Mesothelial cell of epicardium (in vitro differentiated cells): ENCODE results near the gene C10orf71. TPM values are rescaled to one million over a fixed set of nuclear protein-coding genes. Genes with fewer than 3 reads are reported as not detected.

Experiments
- DNase-seq, 2 experiments: peaks; one replicate each; pipeline ENCODE4 v3.0.0; 2021; ENCODE audit warnings: low spot score in 2 of 2; ENCODE audit not compliant: unreplicated experiment in 2 of 2
- H3K27ac Mint-ChIP-seq: 2 replicates; pipeline ENCODE4 v1.8.0; 2021; ENCODE audit warnings: mixed read lengths
- H3K27me3 Mint-ChIP-seq: 2 replicates; pipeline ENCODE4 v1.8.0; 2021; ENCODE audit warnings: low read depth, mixed read lengths
- H3K36me3 Mint-ChIP-seq: 2 replicates; pipeline ENCODE4 v1.8.0; 2021; ENCODE audit warnings: mixed read lengths
- H3K4me1 Mint-ChIP-seq: 2 replicates; pipeline ENCODE4 v1.8.0; 2021; ENCODE audit warnings: mixed read lengths
- H3K4me3 Mint-ChIP-seq: 2 replicates; pipeline ENCODE4 v1.8.0; 2021; ENCODE audit warnings: mild to moderate bottlenecking, moderate library complexity, mixed read lengths
- H3K9me3 Mint-ChIP-seq: 2 replicates; pipeline ENCODE4 v1.8.0; 2021; ENCODE audit warnings: mixed read lengths
- total RNA-seq: library from RNA; stranded (reverse); gene quantifications from 3 replicates; pipeline ENCODE4 v1.2.1, GENCODE V29; 2021
- TF ChIP-seq, protein P1 (sequence below): fragments of 200-600 bp; sonication (generic); IDR thresholded peaks from one replicate; pipeline ENCODE4 v1.5.0; 2021; ENCODE audit warnings: antibody characterized with exemption; ENCODE audit not compliant: unreplicated experiment

The C10orf71 gene
- total RNA-seq, 1 donor from 2014 or later: not detected

DNA sequence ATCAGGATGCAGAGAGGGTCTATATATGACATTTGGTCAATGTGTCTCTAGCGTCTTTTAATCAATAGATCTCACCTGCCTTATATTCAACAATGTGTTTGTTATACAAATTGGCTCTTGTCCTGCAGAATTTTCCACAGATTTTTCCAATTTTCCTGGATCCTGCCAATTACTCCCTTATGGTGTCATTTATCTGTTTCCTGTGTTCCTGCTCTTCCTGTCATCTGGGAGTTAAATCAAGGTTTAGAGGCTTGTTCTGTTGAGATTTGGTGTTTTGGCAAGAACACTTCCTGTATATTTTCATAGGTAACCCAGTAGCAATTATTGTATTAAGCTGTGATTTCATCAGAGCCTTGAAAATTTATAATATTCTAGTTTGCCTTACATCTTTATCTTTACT lies 8.8 kb upstream of the C10orf71 start:
- TF ChIP-seq, protein P1, sequence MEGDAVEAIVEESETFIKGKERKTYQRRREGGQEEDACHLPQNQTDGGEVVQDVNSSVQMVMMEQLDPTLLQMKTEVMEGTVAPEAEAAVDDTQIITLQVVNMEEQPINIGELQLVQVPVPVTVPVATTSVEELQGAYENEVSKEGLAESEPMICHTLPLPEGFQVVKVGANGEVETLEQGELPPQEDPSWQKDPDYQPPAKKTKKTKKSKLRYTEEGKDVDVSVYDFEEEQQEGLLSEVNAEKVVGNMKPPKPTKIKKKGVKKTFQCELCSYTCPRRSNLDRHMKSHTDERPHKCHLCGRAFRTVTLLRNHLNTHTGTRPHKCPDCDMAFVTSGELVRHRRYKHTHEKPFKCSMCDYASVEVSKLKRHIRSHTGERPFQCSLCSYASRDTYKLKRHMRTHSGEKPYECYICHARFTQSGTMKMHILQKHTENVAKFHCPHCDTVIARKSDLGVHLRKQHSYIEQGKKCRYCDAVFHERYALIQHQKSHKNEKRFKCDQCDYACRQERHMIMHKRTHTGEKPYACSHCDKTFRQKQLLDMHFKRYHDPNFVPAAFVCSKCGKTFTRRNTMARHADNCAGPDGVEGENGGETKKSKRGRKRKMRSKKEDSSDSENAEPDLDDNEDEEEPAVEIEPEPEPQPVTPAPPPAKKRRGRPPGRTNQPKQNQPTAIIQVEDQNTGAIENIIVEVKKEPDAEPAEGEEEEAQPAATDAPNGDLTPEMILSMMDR: no peak
- peaks cover 21% of the 10 kb centered on the region for H3K27me3 Mint-ChIP-seq
- no peaks in the 10 kb centered on the region for H3K36me3 Mint-ChIP-seq
- no peak overlapping the region for H3K27ac Mint-ChIP-seq
- no peak overlapping the region for H3K4me3 Mint-ChIP-seq
- DNase-seq: no peak
- no peaks in the 10 kb centered on the region for H3K4me1 Mint-ChIP-seq
- H3K9me3 Mint-ChIP-seq: peaks cover 2% of the 10 kb centered on the region

DNA sequence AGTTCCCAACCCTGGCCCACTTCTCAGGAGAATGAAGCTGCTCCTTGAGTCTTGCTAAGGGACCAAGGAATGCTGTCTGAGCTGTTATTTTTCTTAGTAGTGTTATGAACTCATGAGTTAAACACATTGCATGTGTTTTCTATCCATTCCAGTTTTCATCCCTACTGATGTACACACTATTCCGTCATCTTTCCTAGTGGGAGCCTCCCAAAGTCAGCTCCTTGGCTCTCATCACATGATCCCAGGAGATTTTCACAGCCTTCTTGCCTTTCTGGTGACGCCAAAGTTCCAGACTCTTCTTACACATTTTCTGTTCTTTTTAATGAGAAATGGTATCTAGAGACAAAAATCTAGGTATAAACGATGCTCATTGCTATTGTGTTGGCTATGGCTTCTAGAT lies 8.4 kb upstream of the C10orf71 start:
- DNase-seq: no peak
- Mint-ChIP-seq H3K27me3 (peaks cover 21% of the 10 kb centered on the region), H3K27ac (no peak overlapping the region), H3K36me3 (no peaks in the 10 kb centered on the region), H3K9me3 (no peaks in the 10 kb centered on the region), H3K4me3 (no peak overlapping the region), H3K4me1 (no peaks in the 10 kb centered on the region)
- TF ChIP-seq, protein P1: no peak

DNA sequence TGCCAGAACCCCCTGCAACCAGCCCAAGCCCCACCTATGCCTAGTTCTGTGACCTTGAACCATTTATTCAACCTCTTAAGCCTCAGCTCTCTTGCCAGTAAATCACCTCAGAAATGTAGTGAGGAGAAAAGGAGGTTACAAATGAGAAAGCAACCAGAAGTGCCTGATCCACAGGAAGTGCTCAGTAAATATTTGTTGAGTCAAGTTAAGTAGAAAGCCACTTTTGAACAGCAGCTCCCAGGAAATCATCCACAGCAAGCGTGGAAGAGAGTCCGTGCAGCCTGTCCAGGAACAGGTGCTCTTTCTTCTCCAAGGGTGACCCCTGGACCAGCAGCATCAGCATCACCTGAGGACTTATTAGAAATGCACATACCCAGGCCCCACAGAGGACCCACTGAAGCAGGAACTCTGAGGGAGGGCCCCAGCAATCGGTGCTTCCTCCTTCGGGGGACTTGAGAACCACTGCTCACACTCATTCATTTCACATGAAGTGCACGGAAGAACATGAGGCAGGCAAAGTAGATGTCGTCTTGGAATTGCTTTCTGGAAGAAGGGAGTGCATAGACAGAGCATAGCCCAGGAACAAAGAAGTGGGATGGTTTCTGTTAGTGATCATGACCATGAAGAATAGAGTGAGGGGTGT lies 6.3 kb upstream of the C10orf71 start:
- no peaks in the 10 kb centered on the region for H3K4me1 Mint-ChIP-seq
- no peak for DNase-seq
- H3K27ac Mint-ChIP-seq: no peak overlapping the region
- TF ChIP-seq, protein P1: no peak
- H3K4me3 Mint-ChIP-seq: no peak overlapping the region
- H3K9me3 Mint-ChIP-seq: no peaks in the 10 kb centered on the region
- H3K27me3 Mint-ChIP-seq: peaks cover 29% of the 10 kb centered on the region
- no peaks in the 10 kb centered on the region for H3K36me3 Mint-ChIP-seq

DNA sequence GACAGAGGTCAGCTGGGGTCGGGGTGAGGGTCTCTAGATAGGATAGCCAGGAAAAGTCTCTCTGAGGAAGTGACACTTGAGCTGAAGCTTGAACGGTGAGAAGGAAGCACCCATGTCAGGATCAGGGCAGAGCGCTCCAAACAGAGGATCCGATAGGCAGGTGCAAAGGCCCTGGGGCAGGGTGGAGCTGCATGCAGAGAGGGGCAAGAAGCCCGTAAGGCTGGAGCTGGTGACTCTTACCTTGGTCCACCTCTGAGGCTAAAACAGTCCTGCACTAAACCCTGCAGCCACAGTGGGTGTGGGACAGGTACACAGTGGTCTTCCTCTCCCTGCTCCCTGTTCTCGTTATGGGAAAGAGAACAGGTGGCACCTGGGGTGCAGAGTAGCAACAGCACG lies 5.8 kb upstream of the C10orf71 start:
- H3K36me3 Mint-ChIP-seq: no peaks in the 10 kb centered on the region
- no peak overlapping the region for H3K27ac Mint-ChIP-seq
- no peaks in the 10 kb centered on the region for H3K4me1 Mint-ChIP-seq
- DNase-seq: no peak
- no peak overlapping the region for H3K4me3 Mint-ChIP-seq
- H3K27me3 Mint-ChIP-seq: peaks cover 34% of the 10 kb centered on the region
- H3K9me3 Mint-ChIP-seq: no peaks in the 10 kb centered on the region
- TF ChIP-seq, protein P1: no peak

DNA sequence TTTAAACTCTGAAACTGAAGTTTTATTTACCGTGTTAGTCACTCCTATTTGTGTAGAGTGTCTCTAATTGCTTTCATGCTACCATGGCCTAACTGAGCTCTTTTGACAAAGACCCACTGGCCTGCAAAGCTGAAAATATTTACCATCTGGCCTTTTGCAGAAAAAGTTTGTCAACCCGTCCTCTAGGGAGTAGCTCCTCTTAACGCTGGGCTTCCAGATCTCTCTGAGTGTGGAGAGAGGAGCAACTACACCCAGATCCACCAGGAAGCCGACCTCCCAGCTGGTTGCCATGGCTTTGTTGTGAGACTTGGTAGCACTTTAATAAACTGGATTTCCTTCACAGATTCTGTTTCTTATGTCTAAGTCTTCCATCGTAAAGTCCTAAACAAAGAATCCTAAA lies 4.2 kb upstream of the C10orf71 start:
- peaks cover 7% of the 10 kb centered on the region for H3K4me1 Mint-ChIP-seq
- H3K27ac Mint-ChIP-seq: no peak overlapping the region
- H3K27me3 Mint-ChIP-seq: peaks cover 45% of the 10 kb centered on the region
- H3K9me3 Mint-ChIP-seq: no peaks in the 10 kb centered on the region
- H3K36me3 Mint-ChIP-seq: no peaks in the 10 kb centered on the region
- H3K4me3 Mint-ChIP-seq: no peak overlapping the region
- no peak for DNase-seq
- TF ChIP-seq, protein P1: no peak

DNA sequence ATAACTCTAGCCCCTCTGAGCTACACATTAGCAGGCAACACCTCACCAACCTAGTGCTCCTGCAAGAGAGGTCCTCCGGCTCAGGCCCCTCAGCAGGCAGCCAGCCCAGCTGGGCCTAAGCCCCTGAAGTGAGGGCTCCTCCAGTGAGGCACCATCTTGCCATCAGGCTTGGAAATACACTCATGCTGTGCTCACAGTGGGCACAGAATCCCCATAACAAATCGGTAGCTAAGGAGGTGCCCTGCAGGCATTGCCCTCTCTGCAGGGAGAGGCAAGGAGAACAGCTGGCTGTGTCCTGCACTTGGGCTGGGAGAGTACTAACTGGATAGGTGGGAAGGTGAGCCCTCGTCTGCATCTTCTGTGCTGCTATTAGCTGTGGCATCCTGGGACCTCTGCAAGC lies 3.7 kb upstream of the C10orf71 start:
- no peak overlapping the region for H3K27ac Mint-ChIP-seq
- no peaks in the 10 kb centered on the region for H3K36me3 Mint-ChIP-seq
- no peaks in the 10 kb centered on the region for H3K9me3 Mint-ChIP-seq
- H3K4me1 Mint-ChIP-seq: peaks cover 7% of the 10 kb centered on the region
- no peak for DNase-seq
- TF ChIP-seq, protein P1: no peak
- H3K27me3 Mint-ChIP-seq: peaks cover 44% of the 10 kb centered on the region
- H3K4me3 Mint-ChIP-seq: no peak overlapping the region
